ENCODE data around the gene ULK1.

- TF ChIP-seq CTCF (optimal IDR thresholded peaks at IDR 0.05 in 1 of 3, IDR thresholded peaks at IDR 0.05 in 1 of 3, conservative IDR thresholded peaks at IDR 0.05 in 1 of 3; ENCODE audit: extremely low read depth in 1 of 3, insufficient read depth in 2 of 3, low read length in 3 of 3) (no peak), EZH2 (IDR thresholded peaks at IDR 0.05; ENCODE audit: low read length) (no peak)
These were observed 36.2 kb upstream of the ULK1 start for GRCh38 chr12:131857908-131858850.
